ENCODE data around the gene WBP2. TPM values are rescaled to one million over a fixed set of nuclear protein-coding genes. Genes with fewer than 3 reads are reported as not detected.
A peak's percentile ranks its signal among the peaks of the same experiment; 100 is the strongest.
"Not testable (repeated sequence)": the region's sequence is repeated elsewhere in the genome, so short reads cannot be mapped to it uniquely, and the experiment has no call there.

Gene WBP2
- total RNA-seq, 1 experiment from 2014 or later: 132 TPM

DNA sequence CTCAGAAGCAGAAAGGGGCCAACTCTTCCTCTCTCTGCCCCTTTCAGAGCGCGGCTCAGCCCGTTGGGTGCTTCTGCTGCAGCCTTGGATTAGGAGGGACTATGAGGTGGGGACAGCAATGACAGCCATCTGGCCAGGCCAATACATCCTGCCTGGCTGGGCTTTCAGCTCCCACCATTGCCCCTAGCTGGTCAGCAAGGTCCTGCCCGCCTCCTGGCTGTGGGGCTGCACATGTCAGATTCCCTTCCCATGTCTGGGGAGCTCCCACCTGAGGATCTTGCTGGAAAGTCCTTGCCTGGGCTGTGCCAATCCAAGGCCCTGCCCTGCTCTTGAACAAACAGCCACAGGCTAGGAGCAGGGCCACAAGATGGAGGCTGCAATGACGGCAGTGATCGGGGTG, 33.3 kb upstream of the WBP2 start:
- Histone ChIP-seq H3K9ac (ENCODE audit: low read length) (no peak overlapping the region), H3K4me3 (replicated peaks in 1 of 2; ENCODE audit: low read depth in 1 of 2, low read length in 2 of 2) (no peak overlapping the region), H3K9me2 (ENCODE audit: insufficient read depth) (no peaks in the 10 kb centered on the region), H3K79me2 (ENCODE audit: insufficient read depth, low read length) (no peaks in the 10 kb centered on the region), H3K4me1 (ENCODE audit: control insufficient read depth in 1 of 2, insufficient read depth in 2 of 2, low read length in 2 of 2) (peaks cover 7 to 15% of the 10 kb centered on the region in 2 experiments), H2AFZ (ENCODE audit: low read depth, low read length, poor library complexity, severe bottlenecking) (no peak overlapping the region), H4K20me1 (ENCODE audit: insufficient read depth) (no peaks in the 10 kb centered on the region), H3K27me3 (ENCODE audit: insufficient read depth, low read length) (no peaks in the 10 kb centered on the region), H3K4me2 (ENCODE audit: low read length) (no peak overlapping the region), H3K36me3 (ENCODE audit: control insufficient read depth in 1 of 2, insufficient read depth in 2 of 2, low read length in 2 of 2) (no peaks in the 10 kb centered on the region), H3K27ac (ENCODE audit: low read depth, low read length) (no peak overlapping the region), H3K9me3 (ENCODE audit: control insufficient read depth in 1 of 2, insufficient read depth in 1 of 2, low read depth in 1 of 2, low read length in 2 of 2) (no peaks in the 10 kb centered on the region)
- intact Hi-C loops (cut with micrococcal nuclease): no loop called here
- no peak for ATAC-seq
- TF ChIP-seq POLR2AphosphoS5 (IDR thresholded peaks at IDR 0.05; ENCODE audit: low read depth, low read length) (peak; percentile 16; the same call in 1 of the 2 replicates), CEBPB (IDR thresholded peaks at IDR 0.05; ENCODE audit: low read depth) (no peak)
- ChIA-PET RAD21 (ENCODE audit: low non-redundant PET in 1 of 2, low total read pairs in 2 of 2, uncharacterized antibody in 2 of 2, unreplicated experiment in 2 of 2) (no interaction called here), CTCF (interaction anchor here (2.2 kb wide), 1 partner anchor 11 kb away, joined by 5 read pairs; no protein-coding TSS in a partner anchor), POLR2A (interaction anchor here (0.5 to 3.4 kb wide), 3 partner anchors 9 to 100 kb away, joined by 3 to 15 read pairs (median 5); partner anchors contain the start of gene TRIM47)
- DNase-seq (ENCODE audit: low read depth, low spot score): no peak
- BruUV-seq (replicated peaks): no TSS peak

DNA sequence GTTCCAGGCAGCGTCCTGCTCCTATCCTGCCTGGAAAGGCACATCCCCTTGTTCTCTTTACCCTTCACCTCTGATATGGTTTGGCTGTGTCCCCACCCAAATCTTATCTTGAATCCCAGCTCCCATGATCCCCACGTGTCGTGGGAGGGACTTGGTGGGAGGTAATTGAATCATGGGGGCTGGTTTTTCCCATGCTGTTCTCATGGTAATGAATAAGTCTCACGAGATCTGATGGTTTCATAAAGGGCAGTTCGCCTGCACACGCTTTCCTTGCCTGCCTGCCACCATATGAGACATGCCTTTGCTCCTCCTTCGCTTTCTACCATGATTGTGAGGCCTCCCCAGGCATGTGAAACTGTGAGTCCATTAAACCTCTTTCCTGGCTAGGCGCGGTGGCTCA, 30.7 kb upstream of the WBP2 start:
- intact Hi-C loops (cut with micrococcal nuclease); BruUV-seq (replicated peaks); RAD21 ChIA-PET (ENCODE audit: low non-redundant PET in 1 of 2, low total read pairs in 2 of 2, uncharacterized antibody in 2 of 2, unreplicated experiment in 2 of 2); H4K20me1 ChIP-seq (ENCODE audit: insufficient read depth); H3K27ac ChIP-seq (ENCODE audit: low read depth, low read length); H3K9ac ChIP-seq (ENCODE audit: low read length); H3K9me2 ChIP-seq (ENCODE audit: insufficient read depth); H3K79me2 ChIP-seq (ENCODE audit: insufficient read depth, low read length); H3K4me3 ChIP-seq (replicated peaks in 1 of 2; ENCODE audit: low read depth in 1 of 2, low read length in 2 of 2); H3K27me3 ChIP-seq (ENCODE audit: insufficient read depth, low read length); H2AFZ ChIP-seq (ENCODE audit: low read depth, low read length, poor library complexity, severe bottlenecking); ATAC-seq; DNase-seq (ENCODE audit: low read depth, low spot score); CTCF ChIA-PET; H3K36me3 ChIP-seq (ENCODE audit: control insufficient read depth in 1 of 2, insufficient read depth in 2 of 2, low read length in 2 of 2); H3K4me2 ChIP-seq (ENCODE audit: low read length); H3K9me3 ChIP-seq (ENCODE audit: control insufficient read depth in 1 of 2, insufficient read depth in 1 of 2, low read depth in 1 of 2, low read length in 2 of 2): not testable (repeated sequence)
- POLR2A ChIA-PET: interaction anchor here (0.9 kb wide), 1 partner anchor 10 kb away, joined by 3 read pairs; no protein-coding TSS in a partner anchor
- H3K4me1 ChIP-seq (ENCODE audit: control insufficient read depth in 1 of 2, insufficient read depth in 2 of 2, low read length in 2 of 2): peaks cover 7 to 15% of the 10 kb centered on the region in 2 experiments

DNA sequence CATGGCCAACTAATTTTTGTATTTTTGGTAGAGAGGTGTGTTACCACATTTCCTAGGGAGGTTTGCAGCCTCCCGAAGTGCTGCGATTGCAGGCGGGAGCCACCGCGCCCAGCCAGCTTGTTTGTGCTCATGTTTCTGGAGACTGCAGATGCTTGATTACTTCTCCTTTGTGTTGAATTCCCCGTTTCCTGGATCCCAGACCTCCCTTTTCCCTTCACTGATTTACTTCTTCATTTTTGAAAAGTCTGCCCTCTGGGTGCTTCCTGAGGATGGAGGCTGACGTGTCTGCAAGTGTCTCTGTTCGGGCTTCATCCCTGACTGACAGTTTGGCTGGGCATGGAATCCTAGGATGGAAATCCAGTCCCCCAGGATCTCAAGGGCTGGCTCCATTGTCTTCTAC, 30.3 kb upstream of the WBP2 start:
- BruUV-seq (replicated peaks): no TSS peak
- DNase-seq (ENCODE audit: low read depth, low spot score): no peak
- Histone ChIP-seq H3K27ac (ENCODE audit: low read depth, low read length) (no peak overlapping the region), H3K4me3 (replicated peaks in 1 of 2; ENCODE audit: low read depth in 1 of 2, low read length in 2 of 2) (no peak overlapping the region), H3K9me2 (ENCODE audit: insufficient read depth) (no peaks in the 10 kb centered on the region), H3K4me1 (ENCODE audit: control insufficient read depth in 1 of 2, insufficient read depth in 2 of 2, low read length in 2 of 2) (peaks cover 7 to 16% of the 10 kb centered on the region in 2 experiments), H3K4me2 (ENCODE audit: low read length) (no peak overlapping the region), H3K27me3 (ENCODE audit: insufficient read depth, low read length) (no peaks in the 10 kb centered on the region), H4K20me1 (ENCODE audit: insufficient read depth) (no peaks in the 10 kb centered on the region), H3K9ac (ENCODE audit: low read length) (no peak overlapping the region), H3K9me3 (ENCODE audit: control insufficient read depth in 1 of 2, insufficient read depth in 1 of 2, low read depth in 1 of 2, low read length in 2 of 2) (no peaks in the 10 kb centered on the region), H3K79me2 (ENCODE audit: insufficient read depth, low read length) (no peaks in the 10 kb centered on the region), H3K36me3 (ENCODE audit: control insufficient read depth in 1 of 2, insufficient read depth in 2 of 2, low read length in 2 of 2) (no peaks in the 10 kb centered on the region), H2AFZ (ENCODE audit: low read depth, low read length, poor library complexity, severe bottlenecking) (no peak overlapping the region)
- ATAC-seq: no peak
- POLR2A ChIA-PET: interaction anchor here (0.9 kb wide), 1 partner anchor 11 kb away, joined by 3 read pairs; no protein-coding TSS in a partner anchor
- RAD21 ChIA-PET (ENCODE audit: low non-redundant PET in 1 of 2, low total read pairs in 2 of 2, uncharacterized antibody in 2 of 2, unreplicated experiment in 2 of 2): no interaction called here
- CTCF ChIA-PET: no interaction called here
- intact Hi-C loops (cut with micrococcal nuclease): no loop called here
- TF ChIP-seq, protein P1, sequence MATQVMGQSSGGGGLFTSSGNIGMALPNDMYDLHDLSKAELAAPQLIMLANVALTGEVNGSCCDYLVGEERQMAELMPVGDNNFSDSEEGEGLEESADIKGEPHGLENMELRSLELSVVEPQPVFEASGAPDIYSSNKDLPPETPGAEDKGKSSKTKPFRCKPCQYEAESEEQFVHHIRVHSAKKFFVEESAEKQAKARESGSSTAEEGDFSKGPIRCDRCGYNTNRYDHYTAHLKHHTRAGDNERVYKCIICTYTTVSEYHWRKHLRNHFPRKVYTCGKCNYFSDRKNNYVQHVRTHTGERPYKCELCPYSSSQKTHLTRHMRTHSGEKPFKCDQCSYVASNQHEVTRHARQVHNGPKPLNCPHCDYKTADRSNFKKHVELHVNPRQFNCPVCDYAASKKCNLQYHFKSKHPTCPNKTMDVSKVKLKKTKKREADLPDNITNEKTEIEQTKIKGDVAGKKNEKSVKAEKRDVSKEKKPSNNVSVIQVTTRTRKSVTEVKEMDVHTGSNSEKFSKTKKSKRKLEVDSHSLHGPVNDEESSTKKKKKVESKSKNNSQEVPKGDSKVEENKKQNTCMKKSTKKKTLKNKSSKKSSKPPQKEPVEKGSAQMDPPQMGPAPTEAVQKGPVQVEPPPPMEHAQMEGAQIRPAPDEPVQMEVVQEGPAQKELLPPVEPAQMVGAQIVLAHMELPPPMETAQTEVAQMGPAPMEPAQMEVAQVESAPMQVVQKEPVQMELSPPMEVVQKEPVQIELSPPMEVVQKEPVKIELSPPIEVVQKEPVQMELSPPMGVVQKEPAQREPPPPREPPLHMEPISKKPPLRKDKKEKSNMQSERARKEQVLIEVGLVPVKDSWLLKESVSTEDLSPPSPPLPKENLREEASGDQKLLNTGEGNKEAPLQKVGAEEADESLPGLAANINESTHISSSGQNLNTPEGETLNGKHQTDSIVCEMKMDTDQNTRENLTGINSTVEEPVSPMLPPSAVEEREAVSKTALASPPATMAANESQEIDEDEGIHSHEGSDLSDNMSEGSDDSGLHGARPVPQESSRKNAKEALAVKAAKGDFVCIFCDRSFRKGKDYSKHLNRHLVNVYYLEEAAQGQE (IDR thresholded peaks at IDR 0.05; ENCODE audit: low read depth): no peak
- no peak for TF ChIP-seq POLR2A (IDR thresholded peaks at IDR 0.05; ENCODE audit: borderline replicate concordance, extremely low read depth, insufficient read depth, insufficient read length)
- no peak for TF ChIP-seq SRF (IDR thresholded peaks at IDR 0.05; ENCODE audit: low read depth)
- TF ChIP-seq, protein P2, sequence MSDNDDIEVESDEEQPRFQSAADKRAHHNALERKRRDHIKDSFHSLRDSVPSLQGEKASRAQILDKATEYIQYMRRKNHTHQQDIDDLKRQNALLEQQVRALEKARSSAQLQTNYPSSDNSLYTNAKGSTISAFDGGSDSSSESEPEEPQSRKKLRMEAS (IDR thresholded peaks at IDR 0.05): no peak
- TF ChIP-seq RAD21 (IDR thresholded peaks at IDR 0.05; ENCODE audit: low read depth): no peak
- TF ChIP-seq ELF1 (IDR thresholded peaks at IDR 0.05; ENCODE audit: borderline replicate concordance, low read depth): no peak
- no peak for TF ChIP-seq SP1 (IDR thresholded peaks at IDR 0.05; ENCODE audit: low read depth)

Data from HCT116 (cell line).